ENCODE measurements around the gene CDHR4.
"Not testable (repeated sequence)": the region's sequence is repeated elsewhere in the genome, so short reads cannot be mapped to it uniquely, and the experiment has no call there.

CDHR4 gene

DNA sequence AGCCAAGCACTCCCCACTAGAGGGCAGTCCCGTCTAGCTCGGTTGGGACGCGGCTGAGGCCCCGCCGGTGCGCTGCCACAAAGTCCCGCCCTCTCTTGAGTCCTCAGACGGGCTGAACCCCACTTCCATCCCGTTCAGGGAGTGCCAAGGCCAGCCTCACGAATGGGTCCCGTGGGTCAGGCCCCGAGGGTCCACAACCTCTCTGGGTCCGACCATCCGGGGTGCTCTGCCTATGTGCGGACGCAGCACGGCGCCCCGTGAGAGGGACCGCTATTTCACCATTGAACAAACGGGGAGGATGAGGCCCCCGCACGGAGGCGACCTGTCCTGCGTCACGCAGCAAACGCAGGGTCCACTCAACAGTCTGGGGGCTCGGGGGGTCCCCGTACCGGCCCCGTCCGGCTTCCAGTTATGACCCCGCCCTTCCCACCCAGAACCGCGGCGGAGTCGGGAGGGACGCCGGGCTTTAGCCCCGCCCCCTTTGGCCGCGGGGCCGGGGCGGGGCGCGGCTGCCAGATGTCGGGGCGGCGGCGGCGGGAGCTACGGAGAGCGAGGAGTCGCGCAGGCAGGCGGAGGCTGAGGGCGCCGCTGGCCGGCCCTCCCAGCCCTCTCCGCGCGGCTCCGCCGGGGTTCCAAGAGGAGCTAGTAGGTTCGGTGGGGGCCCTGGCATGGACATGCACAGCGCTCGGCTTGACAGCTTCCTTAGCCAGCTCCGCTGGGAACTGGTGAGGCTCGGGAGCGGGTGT is 3.2 kb upstream of the CDHR4 start, which contains the start of gene INKA1:
Gene INKA1, plus strand, starts transcription at position 543 of the 746 bp plus-strand sequence. Its CDS starts 132 bp downstream, at position 675.
- DNase-seq: peak; percentile 88

- DNase-seq: no peak
Measured at GRCh38 chr3:49801160-49801559, 1.5 kb upstream of the CDHR4 start.

GRCh38 chr3:49799105-49799504 is 568 bp downstream of the CDHR4 start:
- no peak for DNase-seq

GRCh38 chr3:49794926-49795905 is 4.5 kb downstream of the CDHR4 start:
- DNase-seq: no peak

DNA sequence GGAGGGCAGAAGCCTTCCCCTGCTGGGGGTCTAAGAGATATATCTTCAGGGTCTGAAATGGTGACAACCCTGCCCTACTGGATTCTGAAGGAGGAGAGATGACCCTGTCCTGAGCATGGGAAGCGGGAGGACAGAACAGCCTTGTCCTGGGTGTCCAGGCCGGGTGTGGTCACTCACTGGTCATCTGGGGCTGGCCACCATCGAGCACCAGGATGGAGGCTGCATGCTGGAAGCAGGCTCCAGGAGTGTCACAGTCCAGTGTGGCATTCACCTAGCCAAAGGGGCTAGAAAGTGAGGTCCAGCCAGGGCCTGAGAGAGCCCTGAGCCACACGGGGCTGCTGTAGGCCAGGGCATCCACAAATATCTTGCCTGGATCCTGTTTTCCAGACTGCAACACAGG is 5.2 kb downstream of the CDHR4 start:
- DNase-seq: no peak

GRCh38 chr3:49793486-49794085 is 6.1 kb downstream of the CDHR4 start:
- no peak for DNase-seq

DNA sequence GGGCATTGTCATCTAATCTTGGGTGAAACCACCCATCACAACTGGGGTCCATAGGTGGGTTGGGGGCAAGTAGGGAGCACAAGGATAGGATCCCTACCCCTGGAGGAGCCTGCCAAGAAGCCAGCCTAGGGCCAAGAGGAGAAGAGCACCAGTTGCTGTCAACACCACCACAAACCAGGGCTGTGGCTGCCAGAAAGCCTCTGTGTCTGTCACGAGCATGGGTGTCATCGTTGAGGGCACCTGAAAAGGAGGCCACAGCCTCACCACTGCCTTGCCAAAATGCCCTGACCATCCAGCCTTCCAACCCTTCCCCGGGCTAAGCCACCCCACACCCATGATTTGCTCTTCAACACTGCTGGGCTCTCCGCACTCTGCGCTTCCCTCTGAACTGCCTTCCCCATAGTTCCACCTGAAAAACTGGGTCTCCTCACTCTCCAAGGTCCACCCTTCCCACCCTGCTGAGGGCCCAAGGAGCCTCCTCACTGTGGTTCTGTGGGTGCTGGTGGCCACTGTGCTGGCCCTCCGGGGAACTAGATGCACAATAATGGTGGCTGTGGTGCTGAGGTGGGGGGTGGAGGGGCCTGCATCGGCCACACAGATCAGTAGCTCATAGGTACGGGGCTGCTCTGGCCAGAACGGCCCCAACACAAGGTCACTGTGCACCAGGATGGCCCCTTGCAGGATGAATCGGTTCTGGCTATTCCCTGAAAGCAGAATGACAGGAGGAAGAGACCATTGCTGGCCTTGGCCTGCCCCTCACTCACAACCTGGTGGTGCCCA is 7.1 kb downstream of the CDHR4 start:
- DNase-seq: no peak

DNA sequence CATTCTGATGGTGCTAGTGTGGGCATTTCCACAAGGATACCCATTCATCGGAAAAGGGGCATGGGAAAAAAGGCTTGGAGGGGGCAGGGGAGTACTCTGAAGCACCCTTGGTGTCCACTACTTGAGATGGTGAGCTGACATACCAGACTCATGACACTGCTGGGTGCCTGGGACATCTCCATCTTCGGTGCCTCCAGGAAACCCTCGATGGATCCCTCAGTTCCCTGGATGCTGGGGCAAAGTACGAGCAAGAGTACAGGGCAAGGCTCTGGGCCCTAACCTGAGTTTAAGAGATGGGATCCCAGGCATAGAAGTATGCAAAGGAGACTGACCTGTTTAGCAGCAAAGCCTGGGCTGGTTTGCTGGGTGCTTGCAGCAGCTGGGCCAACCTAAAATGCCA is 8.1 kb downstream of the CDHR4 start:
- no peak for DNase-seq

DNA sequence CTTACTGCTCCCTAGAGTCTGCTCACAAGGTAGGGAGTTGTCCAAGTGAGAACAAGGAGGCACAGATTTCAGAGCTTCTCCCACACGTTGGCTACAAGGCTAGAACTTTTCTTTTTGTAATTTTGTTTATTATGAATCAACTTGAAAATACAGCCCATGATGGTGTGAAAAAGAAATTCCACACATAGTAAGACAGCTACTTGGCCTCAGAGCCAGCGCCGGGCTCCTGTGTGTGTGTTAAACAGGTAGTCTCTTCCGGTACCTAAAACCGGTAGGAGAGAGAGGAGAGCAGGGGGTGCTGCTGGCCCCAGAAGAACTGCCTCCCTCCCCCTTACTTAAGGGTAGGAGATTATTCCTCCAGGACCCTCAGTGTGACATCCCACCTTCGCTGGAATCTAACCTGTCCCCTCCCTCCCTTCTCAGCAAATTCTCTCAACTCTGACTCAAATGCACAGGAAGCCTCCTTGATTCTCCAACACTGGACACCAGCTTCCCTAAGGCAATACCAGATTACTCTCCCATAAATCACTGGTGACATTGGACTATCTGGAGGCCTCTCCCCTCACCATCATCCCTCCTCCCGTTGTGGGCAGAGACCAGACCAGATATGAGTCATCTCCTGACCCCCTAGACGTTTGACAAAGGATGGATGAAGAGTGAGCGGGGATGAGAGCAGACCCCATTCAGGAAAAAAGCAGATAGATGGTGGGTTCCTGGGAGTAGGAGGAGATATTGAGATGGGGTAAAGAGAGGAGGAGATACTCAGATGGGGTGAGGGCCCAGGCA is 8.9 kb downstream of the CDHR4 start:
- DNase-seq: no peak

DNA sequence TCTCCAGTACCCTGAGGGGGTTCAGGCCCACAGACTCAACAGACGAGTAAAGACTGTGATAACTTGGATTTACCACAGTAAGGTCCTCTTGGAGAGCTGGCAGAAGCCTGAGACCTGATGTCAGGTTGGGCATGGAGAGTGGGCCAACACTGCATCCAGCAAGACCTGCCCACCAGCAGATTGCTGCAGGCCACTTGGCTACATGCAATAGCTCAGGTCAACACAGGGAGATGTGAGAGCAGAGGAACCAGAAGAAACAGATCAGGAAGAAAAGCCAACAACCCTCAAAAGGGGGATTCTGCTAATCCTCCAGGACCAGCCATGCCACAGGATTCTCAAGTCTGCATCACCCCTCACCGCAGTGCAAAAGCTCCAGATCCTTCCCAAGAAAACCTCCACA is 11.6 kb downstream of the CDHR4 start:
- no peak for DNase-seq

DNA sequence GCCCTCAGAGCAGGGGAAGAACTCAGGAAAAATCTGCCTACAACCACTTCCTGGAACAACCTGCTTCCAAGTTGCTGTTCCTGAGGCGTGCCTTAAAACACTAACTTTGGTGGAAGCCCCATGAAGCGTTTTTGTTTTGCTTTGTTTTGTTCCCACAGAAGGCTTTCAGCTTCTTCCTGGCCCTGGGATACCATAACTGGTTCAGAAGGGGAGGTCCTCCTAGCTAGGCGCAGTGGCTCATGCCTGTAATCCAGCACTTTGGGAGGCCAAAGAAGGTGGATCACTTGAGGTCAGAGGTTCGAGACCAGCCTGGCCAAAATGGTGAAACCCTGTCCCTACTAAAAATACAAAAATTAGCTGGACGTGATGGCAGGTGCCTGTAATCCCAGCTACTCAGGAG is 12.1 kb downstream of the CDHR4 start:
- no peak for DNase-seq

DNA sequence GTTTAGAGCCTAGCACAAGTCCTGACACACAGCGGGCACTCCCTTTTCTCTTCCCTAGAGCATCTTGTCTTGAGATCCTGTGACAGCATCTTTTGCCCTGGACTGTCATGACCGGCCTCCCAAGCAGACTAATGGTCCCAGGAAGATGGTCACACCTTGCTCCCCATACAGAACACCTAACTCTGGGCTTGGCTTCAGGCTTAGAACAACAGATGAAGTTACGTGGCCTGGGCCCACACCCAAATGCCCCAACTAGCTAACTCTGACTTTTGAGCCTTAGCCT is 12.6 kb downstream of the CDHR4 start:
- DNase-seq: no peak

DNA sequence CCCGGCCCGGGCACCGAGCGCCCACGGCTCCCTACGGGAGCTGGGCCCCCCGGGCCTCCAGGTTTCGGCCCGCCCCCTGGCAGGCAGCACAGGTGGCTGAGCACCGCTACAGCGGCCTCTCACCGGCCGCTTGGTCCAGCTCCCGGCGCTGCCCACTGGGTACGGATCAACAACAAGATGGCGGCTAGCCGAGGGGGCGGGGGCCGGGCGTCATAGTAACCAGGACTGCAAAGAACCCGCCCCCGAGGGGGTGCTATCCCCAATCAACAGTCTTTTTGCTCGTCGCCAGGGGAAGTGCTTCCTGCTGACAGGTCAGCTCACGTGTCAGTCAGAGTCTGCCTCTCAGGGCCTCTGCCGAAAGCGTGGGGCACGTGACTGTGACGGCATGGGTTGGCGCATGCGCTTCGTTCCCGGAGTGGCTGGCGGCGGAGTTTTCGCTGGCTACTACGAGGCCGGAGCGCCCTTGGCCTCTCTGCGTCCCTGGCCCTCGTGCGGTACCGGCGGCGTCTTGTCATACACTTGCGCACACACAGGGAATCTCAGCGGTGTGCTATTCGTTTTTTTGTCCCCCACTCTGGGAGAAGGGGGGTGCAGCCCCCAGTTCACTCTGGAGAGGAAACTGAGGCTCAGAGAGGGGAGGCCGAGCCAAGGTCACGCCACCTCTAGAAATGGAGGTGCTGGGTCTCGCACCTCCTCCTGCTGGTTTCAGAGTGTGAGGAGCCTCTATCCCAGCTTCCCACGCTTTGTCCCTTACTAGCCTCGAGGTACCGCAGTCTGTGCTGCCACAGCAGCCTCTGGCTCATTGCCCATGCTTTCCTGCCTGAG is 13.1 kb downstream of the CDHR4 start, which contains the start of gene IP6K1:
Gene IP6K1, minus strand, starts transcription at position 186 of the 825 bp plus-strand sequence. CDS start 38,502 bp downstream, outside the sequence.
- peak; percentile 99 for DNase-seq

DNA sequence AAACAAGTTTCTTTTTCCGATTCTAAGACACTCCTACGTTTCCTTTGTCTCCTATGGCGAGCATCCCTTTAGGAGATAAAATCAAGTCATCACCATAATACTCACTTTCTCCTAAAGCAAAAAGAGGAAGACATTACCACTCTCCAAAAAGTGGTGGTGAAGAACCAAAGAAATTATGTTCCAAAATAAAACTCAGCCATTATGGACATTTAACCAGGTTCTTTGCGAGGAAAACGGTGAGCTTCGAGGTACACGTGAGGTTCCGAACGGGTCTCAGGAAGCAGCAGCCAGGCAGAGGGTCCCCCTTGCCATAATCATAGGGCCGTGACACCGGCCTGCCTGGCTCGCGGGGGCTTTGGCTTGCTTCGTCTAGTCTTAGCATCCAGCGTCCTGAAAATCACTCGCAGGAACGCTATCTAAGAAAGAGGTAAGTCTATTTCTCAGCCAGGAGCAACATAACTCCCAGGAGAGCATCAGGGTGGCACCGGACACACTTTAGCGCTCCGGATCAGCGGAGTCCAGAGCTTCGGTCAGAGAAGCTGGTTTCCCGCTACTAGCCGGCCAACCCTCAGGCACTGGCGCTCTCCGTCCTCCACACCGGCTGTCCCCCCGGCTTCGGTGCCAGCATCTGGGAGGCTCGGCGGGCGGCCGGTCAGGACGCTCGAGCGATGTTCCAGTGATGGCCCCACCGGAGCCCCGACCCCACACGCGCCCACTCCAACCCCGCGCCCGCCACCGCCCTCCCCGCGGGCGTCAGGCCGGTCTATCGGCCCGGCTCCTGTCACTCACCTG is 13.9 kb downstream of the CDHR4 start:
- no peak for DNase-seq

- not testable (repeated sequence) for DNase-seq
Measured at GRCh38 chr3:49782277-49782676, 17.4 kb downstream of the CDHR4 start.

GRCh38 chr3:49781415-49782199 is 18.1 kb downstream of the CDHR4 start:
- no peak for DNase-seq

GRCh38 chr3:49780975-49781365 is 18.7 kb downstream of the CDHR4 start:
- not testable (repeated sequence) for DNase-seq

DNA sequence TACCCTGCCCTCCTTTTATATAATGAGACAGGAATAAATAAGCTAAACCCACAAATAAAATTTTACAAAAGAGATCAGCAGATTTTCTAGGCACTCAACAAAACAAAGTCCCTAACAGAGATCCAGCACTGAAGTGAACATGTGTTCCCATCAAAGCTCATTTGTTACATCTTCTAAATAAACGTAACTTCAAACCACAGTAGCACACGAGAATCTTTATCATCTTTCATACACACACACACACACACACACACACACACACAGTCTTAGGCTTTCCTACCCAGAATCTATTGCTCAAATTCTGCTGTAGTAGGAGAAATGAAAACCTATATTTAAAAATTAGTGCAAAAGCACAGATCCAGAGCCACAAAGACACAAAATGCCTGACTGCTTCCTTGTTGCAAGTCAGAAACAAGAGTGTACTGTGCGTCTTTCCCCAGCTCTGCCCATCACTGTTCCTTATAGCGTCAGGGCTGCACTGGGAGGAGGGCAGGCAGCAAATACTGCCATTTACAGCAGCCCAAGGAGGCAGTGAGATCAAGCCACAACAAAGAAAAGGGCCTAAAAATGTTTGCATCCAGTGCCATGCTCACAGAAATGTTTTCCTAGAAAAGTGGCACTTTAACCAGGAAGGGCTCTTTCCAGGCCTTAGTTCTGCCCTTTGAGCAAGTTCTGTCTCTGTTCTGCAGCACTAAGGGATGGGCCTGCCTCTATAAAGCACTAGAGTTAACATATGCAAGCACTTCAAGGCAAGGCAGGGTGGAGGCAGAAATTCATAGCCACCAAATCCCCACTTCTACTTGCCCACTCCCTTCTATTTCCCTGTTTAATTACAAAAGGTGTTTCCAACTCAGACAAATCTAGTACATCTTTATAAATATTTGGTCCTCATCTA is 19.3 kb downstream of the CDHR4 start:
- DNase-seq: no peak
